ENCODE data around the gene GXYLT2. TPM values are rescaled to one million over a fixed set of nuclear protein-coding genes. Genes with fewer than 3 reads are reported as not detected.
A peak's percentile ranks its signal among the peaks of the same experiment; 100 is the strongest.
"Not testable (repeated sequence)": the region's sequence is repeated elsewhere in the genome, so short reads cannot be mapped to it uniquely, and the experiment has no call there.

Gene GXYLT2
- total RNA-seq, 8 experiments from 2014 or later, result 0.14 to 24.7 (median 2.6) TPM

DNA sequence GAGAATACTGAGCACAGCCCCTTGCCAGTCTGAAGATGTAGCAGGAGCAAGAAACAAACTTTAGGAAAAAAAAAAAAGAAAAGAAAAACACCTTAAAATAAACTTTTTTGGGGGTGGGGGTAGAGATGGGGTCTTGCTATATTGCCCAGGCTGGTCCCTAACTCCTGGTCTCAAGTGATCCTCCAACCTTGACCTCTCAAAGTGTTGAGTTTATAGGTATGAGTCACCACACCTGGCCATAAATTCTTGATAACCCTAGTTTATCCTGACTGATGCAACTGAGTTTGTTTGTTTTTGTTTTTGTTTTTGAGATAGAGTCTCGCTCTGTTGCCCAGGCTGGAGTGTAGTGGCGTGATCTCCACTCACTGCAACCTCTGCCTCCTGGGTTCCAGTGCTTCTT lies 28.4 kb downstream of the GXYLT2 start:
- no peak overlapping the region for H3K4me3 ChIP-seq
- H3K27ac ChIP-seq, result no peak overlapping the region
- in situ Hi-C loops (cut with MboI; ENCODE audit: low pct_unique_long_range_greater_than_20kb in 2 of 9, low sequenced_read_pairs in 9 of 9, unreplicated experiment in 9 of 9), result no loop called here
- WGBS, 10 experiments, result 55 to 100% (median 88%) methylated on average over 1 to 2 of the region's 2 CpGs; no CpG with 5 or more reads in 6 of the 10 experiments
- no peaks in the 10 kb centered on the region for H3K4me1 ChIP-seq (replicated peaks in 1 of 2)
- ATAC-seq (replicated peaks in 6 of 8), result no peak

- no peak overlapping the region for H3K27ac ChIP-seq
- 78 to 100% (median 93%) methylated on average over 1 to 8 of the region's 8 CpGs; no CpG with 5 or more reads in 2 of the 10 experiments for WGBS, 10 experiments
Observed at GRCh38 chr3:72919520-72919919, 31.7 kb downstream of the GXYLT2 start.

GRCh38 chr3:72924055-72924454 lies 36.2 kb downstream of the GXYLT2 start:
- Histone ChIP-seq H3K4me3 (no peak overlapping the region), H3K27ac (no peak overlapping the region), H3K4me1 (replicated peaks in 1 of 2) (no peaks in the 10 kb centered on the region)
- no peak for ATAC-seq (replicated peaks in 6 of 8)
- WGBS, 10 experiments, result 60 to 100% (median 88%) methylated on average over 1 to 3 of the region's 3 CpGs; no CpG with 5 or more reads in 2 of the 10 experiments
- in situ Hi-C loops (cut with MboI; ENCODE audit: low pct_unique_long_range_greater_than_20kb in 2 of 9, low sequenced_read_pairs in 9 of 9, unreplicated experiment in 9 of 9), result no loop called here

More at GRCh38 chr3:72919520-72919919, 31.7 kb downstream of the GXYLT2 start:
- no peak overlapping the region for H3K4me3 ChIP-seq
- ATAC-seq (replicated peaks in 6 of 8), result no peak
- in situ Hi-C loops (cut with MboI; ENCODE audit: low pct_unique_long_range_greater_than_20kb in 2 of 9, low sequenced_read_pairs in 9 of 9, unreplicated experiment in 9 of 9), result no loop called here
- no peaks in the 10 kb centered on the region for H3K4me1 ChIP-seq (replicated peaks in 1 of 2)

DNA sequence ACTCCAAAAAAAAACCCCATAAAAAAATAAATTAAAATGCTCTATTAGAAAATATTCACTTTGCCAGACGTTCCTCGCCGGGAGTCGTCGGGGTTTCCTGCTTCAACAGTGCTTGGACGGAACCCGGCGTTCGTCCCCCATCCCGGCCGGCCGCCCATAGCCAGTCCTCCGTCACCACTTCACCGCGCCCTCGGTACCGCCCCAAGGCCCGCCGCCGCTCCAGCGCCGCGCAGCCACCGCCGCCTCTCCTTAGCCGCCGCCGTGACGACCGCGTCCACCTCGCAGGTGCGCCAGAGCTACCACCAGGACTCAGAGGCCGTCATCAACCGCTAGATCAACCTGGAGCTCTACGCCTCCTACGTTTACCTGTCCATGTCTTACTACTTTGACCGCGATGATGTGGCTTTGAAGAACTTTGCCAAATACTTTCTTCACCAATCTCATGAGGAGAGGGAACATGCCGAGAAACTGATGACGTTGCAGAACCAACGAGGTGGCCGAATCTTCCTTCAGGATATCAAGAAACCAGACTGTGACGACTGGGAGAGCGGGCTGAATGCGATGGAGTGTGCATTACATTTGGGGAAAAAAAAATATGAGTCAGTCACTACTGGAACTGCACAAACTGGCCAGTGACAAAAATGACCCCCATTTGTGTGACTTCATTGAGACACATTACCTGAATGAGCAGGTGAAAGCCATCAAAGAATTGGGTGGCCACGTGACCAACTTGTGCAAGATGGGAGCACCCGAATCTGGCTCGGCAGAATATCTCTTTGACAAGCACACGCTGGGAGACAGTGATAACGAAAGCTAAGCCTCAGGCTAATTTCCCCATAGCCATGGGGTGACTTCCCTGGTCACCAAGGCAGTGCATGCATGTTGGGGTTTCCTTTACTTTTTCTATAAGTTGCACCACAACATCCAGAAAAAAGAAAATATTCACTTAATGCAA lies 41.2 kb downstream of the GXYLT2 start:
- in situ Hi-C loops (cut with MboI; ENCODE audit: low pct_unique_long_range_greater_than_20kb in 2 of 9, low sequenced_read_pairs in 9 of 9, unreplicated experiment in 9 of 9), result loop anchor here in 2 of 9 experiments (25.0 kb wide), 1 partner anchor 158 kb away; no protein-coding TSS in a partner anchor
- 60 to 99% (median 93%) methylated on average over 1 to 31 of the region's 51 CpGs; no CpG with 5 or more reads in 2 of the 10 experiments for WGBS, 10 experiments

DNA sequence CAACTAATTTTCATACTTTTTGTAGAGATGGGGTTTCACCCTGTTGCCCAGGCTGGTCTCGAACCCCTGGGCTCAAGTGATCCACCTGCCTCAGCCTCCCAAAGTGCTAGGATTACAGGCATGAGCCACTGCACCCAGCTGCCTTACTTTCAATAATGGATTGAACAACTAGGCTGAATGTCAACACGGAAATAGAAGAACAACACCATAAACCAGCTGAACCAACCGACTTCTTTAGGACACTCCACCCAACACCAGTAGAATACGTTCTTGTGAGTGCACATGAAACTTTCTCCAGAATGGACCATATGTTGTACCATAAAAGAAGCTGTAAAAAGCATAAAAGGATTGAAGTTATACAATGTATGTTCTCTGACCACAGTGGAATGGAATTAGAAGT lies 42.9 kb downstream of the GXYLT2 start:
- H3K27ac ChIP-seq, result no peak overlapping the region
- WGBS, 10 experiments, result 60 to 94% (median 82%) methylated on average over 1 to 4 of the region's 4 CpGs; no CpG with 5 or more reads in 1 of the 10 experiments
- in situ Hi-C loops (cut with MboI; ENCODE audit: low pct_unique_long_range_greater_than_20kb in 2 of 9, low sequenced_read_pairs in 9 of 9, unreplicated experiment in 9 of 9), result loop anchor here in 3 of 9 experiments (10.0 to 25.0 kb wide), 2 partner anchors 144 to 157 kb away; no protein-coding TSS in a partner anchor
- no peaks in the 10 kb centered on the region for H3K4me1 ChIP-seq (replicated peaks in 1 of 2)
- H3K4me3 ChIP-seq, result no peak overlapping the region
- no peak for ATAC-seq (replicated peaks in 6 of 8)

More for the DNA sequence above, 41.2 kb downstream of the GXYLT2 start:
- H3K4me3 ChIP-seq; H3K27ac ChIP-seq; ATAC-seq (replicated peaks in 6 of 8); H3K4me1 ChIP-seq (replicated peaks in 1 of 2): not testable (repeated sequence)

DNA sequence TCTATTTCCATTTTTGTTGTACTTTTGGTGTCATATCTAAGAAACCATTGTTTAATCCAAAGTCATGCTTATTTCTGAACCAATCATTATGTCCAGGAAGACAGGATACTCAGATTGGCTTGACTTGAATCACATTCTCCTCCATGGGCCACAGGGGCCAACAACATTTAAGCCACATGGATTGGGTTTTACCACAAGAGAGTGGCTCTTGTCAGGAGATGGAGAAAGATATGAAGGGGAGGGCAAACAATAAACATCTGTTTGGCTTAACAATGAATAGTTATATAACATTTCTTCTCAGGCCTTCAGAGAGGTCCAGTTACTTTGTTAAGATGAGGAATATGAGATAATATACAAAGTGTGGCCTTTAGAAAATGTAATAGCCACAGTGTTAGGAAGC lies 44.6 kb downstream of the GXYLT2 start:
- Histone ChIP-seq H3K4me1 (replicated peaks in 1 of 2) (no peaks in the 10 kb centered on the region), H3K27ac (no peak overlapping the region), H3K4me3 (no peak overlapping the region)
- in situ Hi-C loops (cut with MboI; ENCODE audit: low pct_unique_long_range_greater_than_20kb in 2 of 9, low sequenced_read_pairs in 9 of 9, unreplicated experiment in 9 of 9), result loop anchor here in 3 of 9 experiments (10.0 to 25.0 kb wide), 2 partner anchors 142 to 155 kb away; no protein-coding TSS in a partner anchor
- ATAC-seq (replicated peaks in 6 of 8), result no peak

- ATAC-seq (replicated peaks in 6 of 8), result peak in 6 of 8 experiments; percentile 36 to 89 (median 83)
- in situ Hi-C loops (cut with MboI; ENCODE audit: low pct_unique_long_range_greater_than_20kb in 2 of 9, low sequenced_read_pairs in 9 of 9, unreplicated experiment in 9 of 9), result loop anchor here in 3 of 9 experiments (10.0 to 25.0 kb wide), 2 partner anchors 136 to 149 kb away; no protein-coding TSS in a partner anchor
Observed at GRCh38 chr3:72938471-72939265, 50.8 kb downstream of the GXYLT2 start.

DNA sequence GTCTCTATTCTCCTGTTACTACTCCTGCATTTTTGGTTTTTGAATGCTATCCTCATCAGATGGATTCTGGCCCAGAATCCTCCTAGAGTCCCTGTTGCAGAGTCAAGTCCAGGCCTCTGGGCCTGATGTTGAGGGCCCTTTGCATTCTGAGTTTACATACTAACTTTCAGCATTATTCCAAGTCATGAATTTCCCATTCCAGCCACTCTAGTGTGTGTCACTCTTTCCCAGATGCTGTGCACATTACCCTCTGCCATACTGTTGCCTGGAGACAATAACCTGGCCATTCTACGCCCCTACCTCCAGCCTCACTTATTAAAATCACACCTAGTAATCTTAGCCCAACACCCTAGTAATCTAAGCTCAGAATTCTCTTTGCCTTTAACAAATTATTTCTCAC lies 53.4 kb downstream of the GXYLT2 start:
- Histone ChIP-seq H3K27ac (no peak overlapping the region), H3K4me3 (no peak overlapping the region), H3K4me1 (replicated peaks in 1 of 2) (peaks cover 3% of the 10 kb centered on the region in 2 donors)
- in situ Hi-C loops (cut with MboI; ENCODE audit: low pct_unique_long_range_greater_than_20kb in 2 of 9, low sequenced_read_pairs in 9 of 9, unreplicated experiment in 9 of 9), result loop anchor here in 2 of 9 experiments (25.0 kb wide), 1 partner anchor 146 kb away; no protein-coding TSS in a partner anchor
- 50 to 100% (median 94%) methylated on average over 1 of the region's 1 CpG; no CpG with 5 or more reads in 4 of the 10 experiments for WGBS, 10 experiments
- ATAC-seq (replicated peaks in 6 of 8), result peak in 4 of 8 experiments; percentile 43 to 89 (median 78)

More at GRCh38 chr3:72938471-72939265, 50.8 kb downstream of the GXYLT2 start:
- 0 to 73% (median 32%) methylated on average over 1 to 5 of the region's 5 CpGs for WGBS, 10 experiments
- Histone ChIP-seq H3K4me1 (replicated peaks in 1 of 2) (peaks cover 3% of the 10 kb centered on the region in 2 donors), H3K4me3 (no peak overlapping the region), H3K27ac (no peak overlapping the region)

- in situ Hi-C loops (cut with MboI; ENCODE audit: low pct_unique_long_range_greater_than_20kb in 2 of 9, low sequenced_read_pairs in 9 of 9, unreplicated experiment in 9 of 9), result loop anchor here in 2 of 9 experiments (25.0 kb wide), 1 partner anchor 145 kb away; no protein-coding TSS in a partner anchor
- WGBS, 10 experiments, result 80 to 100% (median 87%) methylated on average over 1 to 5 of the region's 5 CpGs
- Histone ChIP-seq H3K4me3 (no peak overlapping the region), H3K4me1 (replicated peaks in 1 of 2) (peaks cover 3% of the 10 kb centered on the region in 2 donors), H3K27ac (no peak overlapping the region)
- no peak for ATAC-seq (replicated peaks in 6 of 8)
Observed at GRCh38 chr3:72942427-72942826, 54.6 kb downstream of the GXYLT2 start.

DNA sequence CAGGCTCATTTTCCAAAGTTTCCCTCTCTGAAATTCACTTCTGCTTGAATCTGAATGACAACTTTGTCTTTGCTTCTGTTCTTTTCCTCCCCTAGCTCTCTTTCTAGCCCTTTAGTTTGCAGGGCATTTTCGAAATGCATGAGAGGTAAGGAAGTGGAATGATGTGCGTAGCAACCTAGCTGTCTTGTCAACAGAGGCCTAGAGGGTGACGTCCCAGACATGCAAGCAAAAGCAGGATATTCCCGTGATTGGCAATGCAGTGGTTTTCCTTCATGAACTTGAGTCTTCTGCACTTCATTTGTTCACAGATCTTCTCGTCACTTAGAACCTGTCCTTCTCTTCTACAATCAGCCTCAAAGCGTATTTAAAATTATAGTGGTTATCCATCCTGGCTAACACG lies 56.9 kb downstream of the GXYLT2 start:
- no peaks in the 10 kb centered on the region for H3K4me1 ChIP-seq (replicated peaks in 1 of 2)
- H3K27ac ChIP-seq, result no peak overlapping the region
- in situ Hi-C loops (cut with MboI; ENCODE audit: low pct_unique_long_range_greater_than_20kb in 2 of 9, low sequenced_read_pairs in 9 of 9, unreplicated experiment in 9 of 9), result loop anchor here in 2 of 9 experiments (25.0 kb wide), 1 partner anchor 143 kb away; no protein-coding TSS in a partner anchor
- ATAC-seq (replicated peaks in 6 of 8), result no peak
- no peak overlapping the region for H3K4me3 ChIP-seq
- WGBS, 10 experiments, result 69 to 100% (median 90%) methylated on average over 2 to 6 of the region's 7 CpGs; no CpG with 5 or more reads in 1 of the 10 experiments

GRCh38 chr3:72947715-72948490 lies 60.1 kb downstream of the GXYLT2 start:
- ATAC-seq (replicated peaks in 6 of 8), result no peak
- in situ Hi-C loops (cut with MboI; ENCODE audit: low pct_unique_long_range_greater_than_20kb in 2 of 9, low sequenced_read_pairs in 9 of 9, unreplicated experiment in 9 of 9), result loop anchor here in 2 of 9 experiments (25.0 kb wide), 1 partner anchor 139 kb away; no protein-coding TSS in a partner anchor
- Histone ChIP-seq H3K4me3 (no peak overlapping the region), H3K27ac (no peak overlapping the region), H3K4me1 (replicated peaks in 1 of 2) (no peaks in the 10 kb centered on the region)
- 73 to 88% (median 79%) methylated on average over 2 to 6 of the region's 8 CpGs; no CpG with 5 or more reads in 1 of the 10 experiments for WGBS, 10 experiments

DNA sequence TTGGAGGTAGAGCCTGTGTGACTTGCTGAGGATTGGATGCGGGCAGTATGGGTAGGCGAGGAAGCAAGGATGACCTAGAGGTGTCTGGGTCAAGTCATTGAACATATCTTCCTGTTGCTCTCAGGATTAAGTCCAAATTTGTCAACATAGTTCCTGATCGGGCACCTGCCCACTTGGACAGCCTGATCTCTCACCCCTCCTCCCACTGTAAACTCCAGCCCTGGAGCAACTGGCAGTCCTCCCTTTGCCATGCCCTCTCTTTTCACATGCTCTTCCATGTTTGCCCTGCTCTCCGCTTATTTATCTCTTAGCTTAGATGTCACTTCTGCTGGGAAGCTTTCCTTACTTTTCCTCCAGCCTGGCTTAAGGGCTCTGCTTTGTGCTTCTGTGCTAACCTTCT lies 61.2 kb downstream of the GXYLT2 start:
- H3K4me3 ChIP-seq, result no peak overlapping the region
- in situ Hi-C loops (cut with MboI; ENCODE audit: low pct_unique_long_range_greater_than_20kb in 2 of 9, low sequenced_read_pairs in 9 of 9, unreplicated experiment in 9 of 9), result loop anchor here in 2 of 9 experiments (25.0 kb wide), 1 partner anchor 138 kb away; no protein-coding TSS in a partner anchor
- 75 to 100% (median 90%) methylated on average over 1 to 4 of the region's 4 CpGs for WGBS, 10 experiments
- H3K4me1 ChIP-seq (replicated peaks in 1 of 2), result no peaks in the 10 kb centered on the region
- ATAC-seq (replicated peaks in 6 of 8), result no peak
- H3K27ac ChIP-seq, result no peak overlapping the region
